ENCODE measurements around the gene BDKRB1. TPM values are rescaled to one million over a fixed set of nuclear protein-coding genes. Genes with fewer than 3 reads are reported as not detected.

Gene BDKRB1
- total RNA-seq, 3 donors from 2014 or later (not counting 1 experiment from before 2014, with no cell fraction given): not detected

DNA sequence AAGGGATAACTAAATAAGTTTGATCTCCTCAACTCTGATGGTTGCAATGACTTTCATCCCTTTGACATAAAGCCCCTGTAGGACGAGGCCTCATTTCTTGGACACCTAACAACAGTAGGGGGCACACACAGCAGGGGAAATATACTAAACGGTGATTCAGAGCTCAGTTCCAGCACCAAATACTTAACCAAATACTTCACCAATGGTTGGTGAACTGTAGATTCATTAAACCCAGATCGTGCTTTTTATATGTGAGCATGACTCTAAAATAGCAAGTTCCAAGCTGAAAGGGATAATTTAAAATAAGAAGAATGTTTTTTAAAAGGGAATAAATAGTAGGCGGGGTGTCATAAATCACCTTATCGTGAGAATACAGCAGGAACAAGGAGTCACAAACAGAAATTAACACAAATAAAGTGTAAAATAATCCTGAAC, 53.9 kb downstream of the BDKRB1 start:
- intact Hi-C loops (cut with micrococcal nuclease): no loop called here

DNA sequence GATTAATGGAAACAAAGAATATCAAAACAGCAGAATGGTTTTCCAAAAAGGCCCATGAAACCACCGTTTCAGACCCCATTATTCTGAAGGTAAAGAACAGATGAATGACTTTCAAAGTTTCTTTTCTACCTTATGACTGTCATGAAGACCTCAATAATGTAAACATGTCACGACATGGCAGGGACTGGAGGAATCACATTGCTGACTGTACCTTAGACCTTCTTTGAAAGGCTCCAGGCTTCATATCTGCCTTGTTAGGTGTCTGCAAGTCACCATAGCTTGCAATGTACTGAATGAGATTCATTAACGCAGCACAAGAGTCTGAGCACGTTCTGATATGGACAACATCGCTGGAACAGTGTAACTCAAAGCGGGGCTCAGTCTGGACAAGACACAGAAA, 54.9 kb downstream of the BDKRB1 start:
- H3K4me1 Mint-ChIP-seq: no peaks in the 10 kb centered on the region
- no peaks in the 10 kb centered on the region for H3K4me1 ChIP-seq (ENCODE audit: control insufficient read depth, insufficient read depth, low read length)
- peaks cover 82% of the 10 kb centered on the region for H3K36me3 ChIP-seq (ENCODE audit: control insufficient read depth, insufficient read depth, low read length)
- TF ChIP-seq, protein P1, sequence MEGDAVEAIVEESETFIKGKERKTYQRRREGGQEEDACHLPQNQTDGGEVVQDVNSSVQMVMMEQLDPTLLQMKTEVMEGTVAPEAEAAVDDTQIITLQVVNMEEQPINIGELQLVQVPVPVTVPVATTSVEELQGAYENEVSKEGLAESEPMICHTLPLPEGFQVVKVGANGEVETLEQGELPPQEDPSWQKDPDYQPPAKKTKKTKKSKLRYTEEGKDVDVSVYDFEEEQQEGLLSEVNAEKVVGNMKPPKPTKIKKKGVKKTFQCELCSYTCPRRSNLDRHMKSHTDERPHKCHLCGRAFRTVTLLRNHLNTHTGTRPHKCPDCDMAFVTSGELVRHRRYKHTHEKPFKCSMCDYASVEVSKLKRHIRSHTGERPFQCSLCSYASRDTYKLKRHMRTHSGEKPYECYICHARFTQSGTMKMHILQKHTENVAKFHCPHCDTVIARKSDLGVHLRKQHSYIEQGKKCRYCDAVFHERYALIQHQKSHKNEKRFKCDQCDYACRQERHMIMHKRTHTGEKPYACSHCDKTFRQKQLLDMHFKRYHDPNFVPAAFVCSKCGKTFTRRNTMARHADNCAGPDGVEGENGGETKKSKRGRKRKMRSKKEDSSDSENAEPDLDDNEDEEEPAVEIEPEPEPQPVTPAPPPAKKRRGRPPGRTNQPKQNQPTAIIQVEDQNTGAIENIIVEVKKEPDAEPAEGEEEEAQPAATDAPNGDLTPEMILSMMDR (IDR thresholded peaks at IDR 0.05): no peak
- no peaks in the 10 kb centered on the region for H3K27me3 Mint-ChIP-seq (ENCODE audit: low read depth in 2 of 2)
- ATAC-seq (no peak), DNase-seq (no peak)
- 95% methylated on average over 6 of the region's 6 CpGs for WGBS (ENCODE audit: insufficient coverage)
- H3K27ac ChIP-seq (ENCODE audit: low read length): no peak overlapping the region
- no peak overlapping the region for H3K4me3 Mint-ChIP-seq
- no peaks in the 10 kb centered on the region for H3K9me3 Mint-ChIP-seq
- peaks cover 33% of the 10 kb centered on the region for H3K36me3 Mint-ChIP-seq
- no peaks in the 10 kb centered on the region for H3K27me3 ChIP-seq (ENCODE audit: control insufficient read depth, insufficient read depth, low read length)
- no peak overlapping the region for H3K4me3 ChIP-seq (ENCODE audit: low read length)
- no peak overlapping the region for H3K27ac Mint-ChIP-seq
- intact Hi-C loops (cut with micrococcal nuclease): no loop called here
- H3K9me3 ChIP-seq (ENCODE audit: control insufficient read depth, insufficient read depth, low read length): no peaks in the 10 kb centered on the region

More for the DNA sequence above, 53.9 kb downstream of the BDKRB1 start:
- no peaks in the 10 kb centered on the region for H3K4me1 Mint-ChIP-seq
- H3K27me3 Mint-ChIP-seq (ENCODE audit: low read depth in 2 of 2): no peaks in the 10 kb centered on the region
- WGBS (ENCODE audit: insufficient coverage): 76% methylated on average over 4 of the region's 5 CpGs
- H3K27me3 ChIP-seq (ENCODE audit: control insufficient read depth, insufficient read depth, low read length): no peaks in the 10 kb centered on the region
- DNase-seq: peak in 1 of 2 donors; percentile 5
- no peak for ATAC-seq
- H3K9me3 Mint-ChIP-seq: no peaks in the 10 kb centered on the region
- no peak overlapping the region for H3K27ac Mint-ChIP-seq
- TF ChIP-seq, protein P1 (IDR thresholded peaks at IDR 0.05): no peak
- no peak overlapping the region for H3K4me3 Mint-ChIP-seq
- H3K4me3 ChIP-seq (ENCODE audit: low read length): no peak overlapping the region
- H3K27ac ChIP-seq (ENCODE audit: low read length): no peak overlapping the region
- peaks cover 29% of the 10 kb centered on the region for H3K36me3 Mint-ChIP-seq
- H3K4me1 ChIP-seq (ENCODE audit: control insufficient read depth, insufficient read depth, low read length): no peaks in the 10 kb centered on the region
- no peaks in the 10 kb centered on the region for H3K9me3 ChIP-seq (ENCODE audit: control insufficient read depth, insufficient read depth, low read length)
- peaks cover 80% of the 10 kb centered on the region for H3K36me3 ChIP-seq (ENCODE audit: control insufficient read depth, insufficient read depth, low read length)

Other genes with a start within 250 kb of the BDKRB1 start
- under 1 TPM in 2 of 3 donors, not detected in 1; 0.07 to 0.23 TPM for gene C14orf132, start 216.8 kb upstream of the BDKRB1 start, total RNA-seq
- not detected for gene BDKRB2, start 51.4 kb upstream of the BDKRB1 start, total RNA-seq
- gene ATG2B, start 107.1 kb downstream of the BDKRB1 start, total RNA-seq: 10 to 100 TPM; 34.8 to 45.6 (median 35.8) TPM
- 10 to 100 TPM in 1 of 3 donors, 1 to 10 TPM in 2; 6.6 to 11.8 (median 7.9) TPM for gene GSKIP, start 107.3 kb downstream of the BDKRB1 start, total RNA-seq
- not detected for gene AK7, start 135.9 kb downstream of the BDKRB1 start, total RNA-seq
- gene PAPOLA, start 246.2 kb downstream of the BDKRB1 start, total RNA-seq: 100 to 1,000 TPM; 200 to 225 (median 224) TPM

All from natural killer cell (primary cell).